GM12892 (cell line): ENCODE measurements around the gene CGB1.

ENCODE experiments used
- POLR2A ChIP-seq: IDR thresholded peaks from 2 replicates; pipeline ENCODE4 v1.6.1; 2011; ENCODE audit warnings: low read depth, low read length, control low read depth
- POLR2AphosphoS5 ChIP-seq: IDR thresholded peaks from 2 replicates; pipeline ENCODE4 v1.6.1; 2011; ENCODE audit warnings: low read depth, low read length, control low read depth
- TAF1 ChIP-seq: IDR thresholded peaks from 2 replicates; pipeline ENCODE4 v1.6.1; 2011; ENCODE audit warnings: low read depth, mild to moderate bottlenecking, control low read depth, low read length, borderline replicate concordance

GRCh38 chr19:48987323-48987722 is 49.4 kb downstream of the CGB1 start:
- TF ChIP-seq POLR2A: no peak
- no peak for TF ChIP-seq TAF1
- no peak for TF ChIP-seq POLR2AphosphoS5
